Measurements from ENCODE around the gene RALGDS.

RALGDS gene

GRCh38 chr9:133067813-133068212 is 53.2 kb downstream of the RALGDS start:
- ATAC-seq, result no peak
- TF ChIP-seq ESRRG (CRISPR knock-in tag; IDR thresholded peaks at IDR 0.05) (no peak), PPARA (CRISPR knock-in tag; IDR thresholded peaks at IDR 0.05; ENCODE audit: borderline replicate concordance) (no peak), CSDC2 (CRISPR knock-in tag; IDR thresholded peaks at IDR 0.05) (no peak), POU6F1 (CRISPR knock-in tag; IDR thresholded peaks at IDR 0.05; ENCODE audit: borderline replicate concordance, low read depth) (no peak), TCF4 (CRISPR knock-in tag; IDR thresholded peaks at IDR 0.05; ENCODE audit: borderline replicate concordance) (no peak), RARB (CRISPR knock-in tag; IDR thresholded peaks at IDR 0.05) (no peak), ZC3H10 (CRISPR knock-in tag; IDR thresholded peaks at IDR 0.05) (no peak), TOX (CRISPR knock-in tag; IDR thresholded peaks at IDR 0.05; ENCODE audit: borderline replicate concordance) (no peak), BACH2 (CRISPR knock-in tag; IDR thresholded peaks at IDR 0.05; ENCODE audit: borderline replicate concordance) (no peak)

- TF ChIP-seq GLIS3 (CRISPR knock-in tag; IDR thresholded peaks at IDR 0.05) (no peak), CREB5 (CRISPR knock-in tag; IDR thresholded peaks at IDR 0.05; ENCODE audit: low read depth) (no peak), ZFP30 (CRISPR knock-in tag; IDR thresholded peaks at IDR 0.05) (no peak), TCF4 (CRISPR knock-in tag; IDR thresholded peaks at IDR 0.05; ENCODE audit: borderline replicate concordance) (no peak), SNAI2 (CRISPR knock-in tag; IDR thresholded peaks at IDR 0.05) (no peak), ISL1 (CRISPR knock-in tag; IDR thresholded peaks at IDR 0.05) (no peak), ZNF8 (CRISPR knock-in tag; IDR thresholded peaks at IDR 0.05) (no peak), BACH2 (CRISPR knock-in tag; IDR thresholded peaks at IDR 0.05; ENCODE audit: borderline replicate concordance) (no peak), PPARA (CRISPR knock-in tag; IDR thresholded peaks at IDR 0.05; ENCODE audit: borderline replicate concordance) (no peak), ESRRG (CRISPR knock-in tag; IDR thresholded peaks at IDR 0.05) (no peak), CSRNP3 (CRISPR knock-in tag; IDR thresholded peaks at IDR 0.05) (no peak), ZFP3 (CRISPR knock-in tag; IDR thresholded peaks at IDR 0.05) (no peak), RARB (CRISPR knock-in tag; IDR thresholded peaks at IDR 0.05) (no peak)
- ATAC-seq, result no peak
Observed at GRCh38 chr9:133067006-133067405, 54.0 kb downstream of the RALGDS start.

- TF ChIP-seq ZNF565 (CRISPR knock-in tag; conservative IDR thresholded peaks at IDR 0.05; ENCODE audit: low read depth) (no peak), PATZ1 (CRISPR knock-in tag; IDR thresholded peaks at IDR 0.05; ENCODE audit: borderline replicate concordance) (no peak), TSHZ2 (CRISPR knock-in tag; IDR thresholded peaks at IDR 0.05) (no peak), ISL1 (CRISPR knock-in tag; IDR thresholded peaks at IDR 0.05) (no peak), OSR1 (CRISPR knock-in tag; IDR thresholded peaks at IDR 0.05) (no peak), RARB (CRISPR knock-in tag; IDR thresholded peaks at IDR 0.05) (no peak), PPARA (CRISPR knock-in tag; IDR thresholded peaks at IDR 0.05; ENCODE audit: borderline replicate concordance) (no peak), POU6F1 (CRISPR knock-in tag; IDR thresholded peaks at IDR 0.05; ENCODE audit: borderline replicate concordance, low read depth) (no peak), ZC3H10 (CRISPR knock-in tag; IDR thresholded peaks at IDR 0.05) (no peak), GLIS3 (CRISPR knock-in tag; IDR thresholded peaks at IDR 0.05) (no peak), BACH2 (CRISPR knock-in tag; IDR thresholded peaks at IDR 0.05; ENCODE audit: borderline replicate concordance) (no peak), CREB5 (CRISPR knock-in tag; IDR thresholded peaks at IDR 0.05; ENCODE audit: low read depth) (no peak), TOX (CRISPR knock-in tag; IDR thresholded peaks at IDR 0.05; ENCODE audit: borderline replicate concordance) (no peak), SNAI2 (CRISPR knock-in tag; IDR thresholded peaks at IDR 0.05) (no peak), ARNTL (CRISPR knock-in tag; IDR thresholded peaks at IDR 0.05; ENCODE audit: borderline replicate concordance, low read depth) (no peak)
- no peak for ATAC-seq
Observed at GRCh38 chr9:133066181-133066983, 54.7 kb downstream of the RALGDS start.
